GM18873 (cell line): ENCODE data around the gene ETV5.

Source experiments
- ATAC-seq: cut with Tn5 transposase; IDR thresholded peaks from one replicate; pipeline ENCODE4 v1.9.1; 2021; ENCODE audit warnings: mild to moderate bottlenecking, moderate library complexity, moderate number of reproducible peaks; ENCODE audit not compliant: unreplicated experiment, low FRiP score

Gene ETV5

GRCh38 chr3:186097663-186098451 lies 11.0 kb downstream of the ETV5 start:
- ATAC-seq: no peak

- ATAC-seq: no peak
Observed at GRCh38 chr3:186097317-186097662, 11.6 kb downstream of the ETV5 start.

- ATAC-seq: no peak
Observed at GRCh38 chr3:186096290-186096689, 12.6 kb downstream of the ETV5 start.

- ATAC-seq: no peak
Observed at GRCh38 chr3:186095561-186096081, 13.3 kb downstream of the ETV5 start.

- no peak for ATAC-seq
Observed at GRCh38 chr3:186094696-186095425, 14.0 kb downstream of the ETV5 start.

- ATAC-seq: no peak
Observed at GRCh38 chr3:186094271-186094670, 14.6 kb downstream of the ETV5 start.

- no peak for ATAC-seq
Observed at GRCh38 chr3:186093271-186093900, 15.5 kb downstream of the ETV5 start.

GRCh38 chr3:186092360-186093070 lies 16.4 kb downstream of the ETV5 start:
- ATAC-seq: no peak

- ATAC-seq: no peak
Observed at GRCh38 chr3:186090901-186091300, 18.0 kb downstream of the ETV5 start.

- no peak for ATAC-seq
Observed at GRCh38 chr3:186088335-186088734, 20.6 kb downstream of the ETV5 start.

- no peak for ATAC-seq
Observed at GRCh38 chr3:186084264-186084663, 24.6 kb downstream of the ETV5 start.

- ATAC-seq: no peak
Observed at GRCh38 chr3:186083746-186084145, 25.1 kb downstream of the ETV5 start.

- ATAC-seq: no peak
Observed at GRCh38 chr3:186082150-186082549, 26.7 kb downstream of the ETV5 start.

GRCh38 chr3:186081678-186082077 lies 27.2 kb downstream of the ETV5 start:
- ATAC-seq: no peak

GRCh38 chr3:186080849-186081438 lies 27.9 kb downstream of the ETV5 start:
- no peak for ATAC-seq

- ATAC-seq: no peak
Observed at GRCh38 chr3:186079925-186080324, 29.0 kb downstream of the ETV5 start.

- ATAC-seq: no peak
Observed at GRCh38 chr3:186077466-186077865, 31.4 kb downstream of the ETV5 start.

GRCh38 chr3:186075931-186076567 lies 32.8 kb downstream of the ETV5 start:
- ATAC-seq: no peak

GRCh38 chr3:186075489-186075888 lies 33.4 kb downstream of the ETV5 start:
- ATAC-seq: no peak

- ATAC-seq: no peak
Observed at GRCh38 chr3:186073641-186074040, 35.2 kb downstream of the ETV5 start.
